Epithelial cell of esophagus (primary cell): ENCODE measurements around the gene RALGAPA2.

Experiments used
- DNase-seq: peaks from one replicate; pipeline ENCODE4 v3.0.0; 2010; ENCODE audit warnings: low read depth
- H3K4me3 ChIP-seq: 2 replicates; pipeline ENCODE4 v1.5.1; 2011; ENCODE audit warnings: mild to moderate bottlenecking, low read length, control low read depth
- TF ChIP-seq, protein P1 (sequence below): IDR thresholded peaks from 2 replicates; pipeline ENCODE4 v1.5.1; 2011; ENCODE audit warnings: low read depth, mild to moderate bottlenecking, low read length, control low read depth, inconsistent platforms; ENCODE audit not compliant: insufficient read depth; ENCODE audit errors: missing control alignments

The RALGAPA2 gene

DNA sequence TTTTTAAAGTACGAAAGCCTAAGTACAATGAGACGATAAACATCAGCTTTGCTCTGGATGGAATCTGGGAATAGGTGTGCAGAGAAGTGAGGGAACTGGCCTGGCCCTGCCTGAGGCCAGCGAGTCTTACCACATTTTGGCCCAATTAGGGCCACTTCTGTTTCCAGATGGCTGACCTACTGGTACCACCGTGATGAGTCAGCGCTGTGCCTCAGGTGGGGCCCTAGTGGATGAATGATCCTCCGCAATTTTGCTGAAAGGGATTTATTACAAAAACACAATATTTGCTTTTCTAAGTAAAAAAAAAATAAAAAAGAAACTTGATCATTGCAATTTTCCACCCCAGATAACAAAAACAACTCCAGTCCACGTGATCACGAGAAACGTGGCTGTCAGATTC lies 322.1 kb downstream of the RALGAPA2 start:
- no peak for DNase-seq
- no peak overlapping the region for H3K4me3 ChIP-seq
- TF ChIP-seq, protein P1, sequence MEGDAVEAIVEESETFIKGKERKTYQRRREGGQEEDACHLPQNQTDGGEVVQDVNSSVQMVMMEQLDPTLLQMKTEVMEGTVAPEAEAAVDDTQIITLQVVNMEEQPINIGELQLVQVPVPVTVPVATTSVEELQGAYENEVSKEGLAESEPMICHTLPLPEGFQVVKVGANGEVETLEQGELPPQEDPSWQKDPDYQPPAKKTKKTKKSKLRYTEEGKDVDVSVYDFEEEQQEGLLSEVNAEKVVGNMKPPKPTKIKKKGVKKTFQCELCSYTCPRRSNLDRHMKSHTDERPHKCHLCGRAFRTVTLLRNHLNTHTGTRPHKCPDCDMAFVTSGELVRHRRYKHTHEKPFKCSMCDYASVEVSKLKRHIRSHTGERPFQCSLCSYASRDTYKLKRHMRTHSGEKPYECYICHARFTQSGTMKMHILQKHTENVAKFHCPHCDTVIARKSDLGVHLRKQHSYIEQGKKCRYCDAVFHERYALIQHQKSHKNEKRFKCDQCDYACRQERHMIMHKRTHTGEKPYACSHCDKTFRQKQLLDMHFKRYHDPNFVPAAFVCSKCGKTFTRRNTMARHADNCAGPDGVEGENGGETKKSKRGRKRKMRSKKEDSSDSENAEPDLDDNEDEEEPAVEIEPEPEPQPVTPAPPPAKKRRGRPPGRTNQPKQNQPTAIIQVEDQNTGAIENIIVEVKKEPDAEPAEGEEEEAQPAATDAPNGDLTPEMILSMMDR: no peak

DNA sequence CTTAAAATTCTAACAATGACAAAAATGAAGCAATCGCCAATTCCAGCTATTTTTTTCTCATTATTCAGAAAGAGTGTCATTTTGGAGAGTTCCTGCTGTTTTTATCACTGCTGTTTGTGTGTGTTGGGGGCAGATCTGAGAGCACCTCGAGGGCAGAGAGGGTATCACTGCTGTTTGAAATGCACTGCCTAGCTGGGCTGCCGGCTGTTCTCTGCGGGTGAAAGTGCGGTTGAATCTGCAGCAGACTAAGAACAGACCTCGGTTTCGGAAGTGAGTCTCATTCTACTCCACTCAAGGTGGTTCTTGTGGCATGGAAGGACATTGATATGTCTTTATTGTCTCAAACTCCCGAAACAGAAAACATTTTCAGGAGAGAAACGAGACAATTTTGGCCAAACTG lies 326.3 kb downstream of the RALGAPA2 start:
- no peak for DNase-seq
- TF ChIP-seq, protein P1: no peak
- H3K4me3 ChIP-seq: no peak overlapping the region

GRCh38 chr20:20375862-20376261 lies 336.6 kb downstream of the RALGAPA2 start:
- TF ChIP-seq, protein P1: no peak
- no peak for DNase-seq
- H3K4me3 ChIP-seq: no peak overlapping the region

GRCh38 chr20:20373091-20373571 lies 339.3 kb downstream of the RALGAPA2 start:
- DNase-seq: peak; percentile 66

DNA sequence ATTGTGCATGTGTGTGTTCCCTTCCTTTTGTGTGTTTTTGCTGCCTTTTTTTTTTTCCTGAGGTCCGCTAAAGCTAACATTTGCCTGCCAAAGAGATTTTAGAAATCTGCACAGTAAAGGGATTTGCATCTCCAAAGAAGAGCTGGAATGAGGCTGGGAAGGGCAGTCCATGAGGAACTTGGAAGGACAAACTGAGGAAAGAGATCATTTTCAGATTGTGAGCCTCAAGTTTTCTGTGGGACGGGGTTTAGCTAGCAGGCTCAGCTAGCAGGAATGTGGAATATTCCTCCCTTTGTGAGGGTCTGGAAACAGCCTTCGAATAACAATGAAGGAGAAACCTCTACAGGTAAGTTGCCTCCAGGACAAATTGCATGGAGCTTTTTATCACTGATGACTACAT lies 340.8 kb downstream of the RALGAPA2 start:
- TF ChIP-seq, protein P1: no peak
- no peak for DNase-seq
- no peak overlapping the region for H3K4me3 ChIP-seq

More at GRCh38 chr20:20373091-20373571, 339.3 kb downstream of the RALGAPA2 start:
- TF ChIP-seq, protein P1: no peak
- no peak overlapping the region for H3K4me3 ChIP-seq

- TF ChIP-seq, protein P1: no peak
- H3K4me3 ChIP-seq: no peak overlapping the region
- no peak for DNase-seq
Observed at GRCh38 chr20:20371083-20371482, 341.4 kb downstream of the RALGAPA2 start.

GRCh38 chr20:20370094-20370575 lies 342.3 kb downstream of the RALGAPA2 start:
- H3K4me3 ChIP-seq: no peak overlapping the region
- DNase-seq: no peak
- TF ChIP-seq, protein P1: no peak
